MCF 10A (cell line): Measurements from ENCODE around the gene DNAJC12. TPM values are rescaled to one million over a fixed set of nuclear protein-coding genes. Genes with fewer than 3 reads are reported as not detected.

ENCODE experiments used
- BruUV-seq: library from RNA; stranded (reverse); fragments of 400-500 nt; replicated peaks from 2 replicates; lab custom pipeline; 2021; lab: Mats Ljungman, UMichigan
- CTCF ChIA-PET: fragments of 300-600 bp; sonication (Branson Sonifier 250); formaldehyde crosslinking; extraction: SDS; loops from one replicate; lab custom pipeline; 2021; ENCODE audit warnings: antibody characterized with exemption, inconsistent platforms; lab: Yijun Ruan, JAX
- POLR2A ChIA-PET: fragments of 300-600, 350-650 bp; sonication (Branson Sonifier 250); formaldehyde crosslinking; extraction: SDS; loops from one replicate; lab custom pipeline; 2020; ENCODE audit warnings: antibody characterized with exemption, inconsistent platforms; lab: Yijun Ruan, JAX
- DNase-seq: peaks from one replicate; pipeline ENCODE4 v3.0.0-alpha.2; 2018; ENCODE audit not compliant: unreplicated experiment
- H3K27ac Mint-ChIP-seq: one replicate; pipeline ENCODE4 v1.8.0; 2022; ENCODE audit warnings: mild to moderate bottlenecking, low read depth, mixed read lengths; ENCODE audit not compliant: unreplicated experiment
- H3K27me3 Mint-ChIP-seq: one replicate; pipeline ENCODE4 v1.8.0; 2022; ENCODE audit warnings: mixed read lengths; ENCODE audit not compliant: insufficient read depth, unreplicated experiment
- H3K36me3 Mint-ChIP-seq: one replicate; pipeline ENCODE4 v1.8.0; 2022; ENCODE audit warnings: mild to moderate bottlenecking, moderate library complexity, mixed read lengths; ENCODE audit not compliant: insufficient read depth, unreplicated experiment
- H3K4me1 Mint-ChIP-seq: one replicate; pipeline ENCODE4 v1.8.0; 2022; ENCODE audit warnings: mixed read lengths; ENCODE audit not compliant: insufficient read depth, unreplicated experiment
- H3K4me3 Mint-ChIP-seq: one replicate; pipeline ENCODE4 v1.8.0; 2022; ENCODE audit warnings: mild to moderate bottlenecking, moderate library complexity, mixed read lengths; ENCODE audit not compliant: unreplicated experiment
- H3K9me3 Mint-ChIP-seq: one replicate; pipeline ENCODE4 v1.8.0; 2022; ENCODE audit warnings: mixed read lengths; ENCODE audit not compliant: unreplicated experiment
- CTCF ChIP-seq: fragments of 200-600 bp; IDR thresholded peaks from one replicate; pipeline ENCODE4 v1.8.0; 2022; ENCODE audit warnings: antibody characterized with exemption, mild to moderate bottlenecking; ENCODE audit not compliant: unreplicated experiment
- intact Hi-C: fragments of 100-400 bp; cut with micrococcal nuclease; formaldehyde crosslinking; loops from 2 replicates; pipeline ENCODE4 v1.14.1; 2022
- total RNA-seq: library from RNA; stranded (reverse); gene quantifications from 2 replicates; pipeline ENCODE4 v1.2.3, GENCODE V29; 2022

The DNAJC12 gene
- total RNA-seq, 1 experiment from 2014 or later = 9.5 TPM

DNA sequence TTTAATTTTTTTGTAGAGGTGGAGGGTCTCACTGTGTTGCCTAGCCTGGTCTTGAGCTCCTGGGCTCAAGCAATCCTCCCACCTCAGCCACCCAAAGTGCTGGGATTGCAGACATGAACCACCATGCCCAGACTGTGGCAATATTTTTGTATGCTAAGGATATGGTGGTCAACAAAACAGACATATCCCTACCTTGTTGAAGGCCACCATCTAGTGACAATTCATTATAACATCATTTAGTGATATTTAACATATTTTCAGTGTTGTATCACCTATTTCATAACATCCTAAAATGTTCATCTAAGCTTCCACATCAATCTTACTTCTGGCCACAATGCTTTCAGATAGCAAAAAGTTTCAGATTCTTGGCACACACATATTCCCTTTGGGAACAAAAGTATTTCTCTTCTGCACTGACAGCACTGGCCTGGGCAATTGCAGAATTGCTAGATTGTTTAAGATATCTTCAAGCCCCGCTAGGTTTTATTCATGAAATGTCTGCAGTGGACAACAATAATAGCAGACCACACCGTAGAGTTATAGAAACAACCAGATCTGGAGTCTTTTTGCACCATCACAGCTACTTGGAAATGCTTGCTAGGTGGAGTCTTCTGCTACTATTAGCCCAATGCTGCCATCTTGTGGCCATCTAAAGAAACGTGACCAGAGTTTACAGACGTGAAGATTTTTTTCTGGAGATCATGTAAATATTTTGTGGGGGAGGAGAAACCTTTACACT is 58.4 kb downstream of the DNAJC12 start:
- POLR2A ChIA-PET = interaction anchor here (0.6 to 2.6 kb wide), 4 partner anchors 15 to 842 kb away, joined by 3 to 17 read pairs (median 3); no protein-coding TSS in a partner anchor

GRCh38 chr10:67776371-67776770 is 61.6 kb downstream of the DNAJC12 start:
- H3K9me3 Mint-ChIP-seq = no peaks in the 10 kb centered on the region
- intact Hi-C loops = no loop called here
- no peak for DNase-seq
- TF ChIP-seq CTCF = no peak
- H3K27me3 Mint-ChIP-seq = no peaks in the 10 kb centered on the region
- BruUV-seq = no TSS peak
- no peak overlapping the region for H3K4me3 Mint-ChIP-seq
- CTCF ChIA-PET = interaction anchor here (6.3 kb wide), 1 partner anchor 80 kb away, joined by 174 read pairs; the partner anchor contains the start of gene CTNNA3
- no peaks in the 10 kb centered on the region for H3K4me1 Mint-ChIP-seq
- POLR2A ChIA-PET = no interaction called here
- H3K36me3 Mint-ChIP-seq = no peaks in the 10 kb centered on the region
- no peak overlapping the region for H3K27ac Mint-ChIP-seq

More for the DNA sequence above, 58.4 kb downstream of the DNAJC12 start:
- intact Hi-C loops = loop anchor here (1.0 kb wide), 2 partner anchors 82 to 113 kb away; no protein-coding TSS in a partner anchor
- H3K27me3 Mint-ChIP-seq = no peaks in the 10 kb centered on the region
- peak; percentile 81 for TF ChIP-seq CTCF
- no peak overlapping the region for H3K27ac Mint-ChIP-seq
- BruUV-seq = no TSS peak
- no peaks in the 10 kb centered on the region for H3K36me3 Mint-ChIP-seq
- no peaks in the 10 kb centered on the region for H3K4me1 Mint-ChIP-seq
- CTCF ChIA-PET = interaction anchor here (0.5 to 6.3 kb wide), 48 partner anchors 9 to 1553 kb away, joined by 3 to 174 read pairs (median 4); partner anchors contain the start of gene CTNNA3
- H3K9me3 Mint-ChIP-seq = no peaks in the 10 kb centered on the region
- H3K4me3 Mint-ChIP-seq = no peak overlapping the region
- DNase-seq = peak; percentile 87

DNA sequence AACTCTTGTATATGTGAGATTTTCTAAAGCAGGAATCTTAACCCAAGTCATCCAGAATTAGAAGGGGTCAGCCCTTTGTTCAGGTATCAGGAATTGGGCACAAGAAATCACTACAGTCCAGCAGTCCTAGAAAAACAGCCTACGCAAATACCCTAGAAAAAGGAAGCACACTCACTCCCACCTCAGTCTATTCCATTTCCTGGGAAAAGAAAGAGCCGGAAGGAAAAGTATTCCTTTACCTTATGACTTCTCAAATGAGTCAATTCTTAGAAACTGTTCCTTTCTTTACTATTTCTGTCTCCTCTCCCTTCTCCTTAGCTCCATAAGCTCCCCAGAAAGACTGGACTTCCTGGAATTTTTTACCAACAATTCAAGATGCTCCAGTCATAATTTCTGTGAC is 62.7 kb downstream of the DNAJC12 start:
- ChIA-PET POLR2A (no interaction called here), CTCF (interaction anchor here (0.6 kb wide), 1 partner anchor 1384 kb away, joined by 3 read pairs; no protein-coding TSS in a partner anchor)
- no TSS peak for BruUV-seq
- DNase-seq = no peak
- intact Hi-C loops = no loop called here
- Mint-ChIP-seq H3K27me3 (no peaks in the 10 kb centered on the region), H3K9me3 (no peaks in the 10 kb centered on the region), H3K4me3 (no peak overlapping the region), H3K36me3 (no peaks in the 10 kb centered on the region), H3K4me1 (no peaks in the 10 kb centered on the region), H3K27ac (no peak overlapping the region)
- no peak for TF ChIP-seq CTCF

GRCh38 chr10:67772894-67773511 is 65.0 kb downstream of the DNAJC12 start:
- no peaks in the 10 kb centered on the region for H3K9me3 Mint-ChIP-seq
- POLR2A ChIA-PET = interaction anchor here (0.8 kb wide), 1 partner anchor 8 kb away, joined by 4 read pairs; no protein-coding TSS in a partner anchor
- H3K4me1 Mint-ChIP-seq = no peaks in the 10 kb centered on the region
- no peak overlapping the region for H3K27ac Mint-ChIP-seq
- no peak overlapping the region for H3K4me3 Mint-ChIP-seq
- no peaks in the 10 kb centered on the region for H3K27me3 Mint-ChIP-seq
- no TSS peak for BruUV-seq
- no peaks in the 10 kb centered on the region for H3K36me3 Mint-ChIP-seq
- CTCF ChIA-PET = interaction anchor here (2.3 kb wide), 1 partner anchor 75 kb away, joined by 16 read pairs; no protein-coding TSS in a partner anchor
- TF ChIP-seq CTCF = no peak
- DNase-seq = no peak
- intact Hi-C loops = no loop called here
